HG02623 (cell line): ENCODE measurements around the gene RTKN.
"Not testable (repeated sequence)": the region's sequence is repeated elsewhere in the genome, so short reads cannot be mapped to it uniquely, and the experiment has no call there.

Source experiments
- ATAC-seq: cut with Tn5 transposase; IDR thresholded peaks from one replicate; pipeline ENCODE4 v1.9.1; 2021; ENCODE audit warnings: moderate library complexity; ENCODE audit not compliant: unreplicated experiment

Gene RTKN

DNA sequence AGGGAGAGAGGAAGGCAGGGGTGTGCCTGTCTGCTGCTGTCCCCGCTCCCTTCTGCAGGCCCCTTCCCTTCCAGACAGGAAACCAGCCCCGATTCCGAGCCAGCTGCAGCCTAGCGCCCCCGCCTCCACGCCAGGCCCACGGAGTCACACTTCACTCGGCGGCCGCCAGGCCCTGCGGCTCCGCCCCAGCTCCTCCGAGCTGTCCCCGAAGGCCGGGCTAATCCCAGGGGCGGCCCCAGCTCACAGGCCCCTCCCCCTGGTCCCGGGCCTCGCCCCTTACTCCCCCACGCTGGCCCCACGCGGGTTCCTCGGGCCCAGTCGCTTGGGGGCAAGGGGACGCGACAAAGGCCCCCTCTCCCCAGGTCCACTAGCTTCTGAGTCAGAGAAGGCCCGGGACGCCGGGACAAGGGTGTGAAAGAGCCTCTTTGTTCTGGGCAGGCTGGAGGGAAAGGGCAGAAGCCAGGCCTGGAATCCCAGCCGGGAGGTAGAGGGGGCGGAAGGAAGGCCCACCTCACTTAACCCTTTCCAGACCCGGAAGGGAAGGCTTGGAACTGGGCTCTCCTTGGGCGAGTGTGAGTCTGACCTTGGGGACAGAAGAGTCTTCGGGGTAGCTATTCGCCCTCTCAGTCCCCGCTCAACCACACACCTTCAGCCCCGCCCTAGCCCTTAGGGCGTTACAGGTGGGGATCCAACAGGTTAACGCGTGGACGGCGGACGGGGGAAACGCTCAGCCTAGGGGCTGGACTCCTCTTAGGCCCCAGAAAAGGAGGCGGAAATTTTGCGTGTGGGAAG lies 1.2 kb downstream of the RTKN start:
- ATAC-seq = peak; percentile 82

DNA sequence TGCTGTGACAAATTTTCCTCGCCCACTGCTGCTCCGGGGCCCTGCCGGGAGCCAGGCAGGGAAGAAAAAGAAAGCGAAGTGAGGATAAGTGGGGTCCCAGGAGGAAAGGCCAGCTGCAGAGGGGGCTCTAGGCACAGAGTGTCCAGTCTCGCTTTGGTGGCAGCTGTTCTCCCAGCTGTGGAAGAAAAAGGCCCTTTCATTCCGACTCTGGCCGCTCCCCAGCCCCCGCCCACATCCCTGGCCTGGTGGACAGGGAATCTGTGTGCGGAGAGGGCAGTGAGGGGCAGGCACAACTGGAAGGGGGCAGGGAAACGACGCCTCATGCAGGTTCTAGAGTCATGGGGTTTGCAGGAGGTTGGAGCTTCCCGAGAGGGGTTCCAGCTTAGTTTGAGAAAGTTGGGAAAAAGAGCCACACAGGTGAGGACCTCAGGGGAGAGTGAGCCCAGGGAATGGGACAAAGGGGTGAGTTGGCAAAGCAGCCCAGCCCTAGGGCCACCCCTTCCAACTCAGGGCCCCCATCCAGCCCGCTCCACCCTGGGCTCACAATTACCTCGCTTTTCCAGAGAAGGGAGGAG lies 1.8 kb downstream of the RTKN start:
- ATAC-seq = no peak

DNA sequence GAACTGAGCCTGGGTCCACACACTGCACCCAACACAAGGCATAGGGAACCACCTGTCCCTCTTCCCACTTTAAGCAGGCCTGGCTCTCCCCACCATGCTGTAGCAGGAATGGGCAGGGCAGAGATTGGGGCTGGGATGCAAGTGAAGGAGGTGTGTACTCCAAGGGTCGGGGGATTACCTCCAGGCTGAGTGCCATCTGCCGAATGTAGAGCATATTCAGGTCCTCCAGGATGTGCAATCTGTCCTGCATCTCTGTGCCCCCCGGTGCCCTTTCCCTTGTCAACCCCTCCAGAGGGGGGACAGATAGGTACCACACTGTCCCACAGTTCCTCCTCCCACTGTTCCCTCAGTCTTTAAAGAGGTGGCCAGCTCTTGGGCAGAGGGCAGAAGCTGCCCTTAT lies 2.4 kb downstream of the RTKN start:
- ATAC-seq = no peak

DNA sequence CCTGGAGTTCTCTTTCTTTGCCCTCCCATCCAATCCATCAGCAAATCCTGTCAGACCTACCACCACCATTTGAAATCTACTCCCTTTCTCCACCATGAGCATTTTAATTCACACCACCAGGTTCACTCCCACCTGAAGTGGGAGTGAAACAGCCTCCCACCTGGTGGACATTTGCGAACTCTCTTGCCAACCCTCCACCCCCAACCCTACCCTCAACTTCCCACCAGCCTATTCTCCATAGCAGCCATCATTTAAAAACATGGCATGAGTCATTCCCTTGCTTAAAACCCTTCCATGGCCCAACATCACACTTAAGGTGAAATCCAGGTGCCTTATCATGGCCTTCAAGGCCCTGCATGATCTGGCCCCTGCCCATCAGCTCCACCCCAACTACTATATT lies 3.5 kb downstream of the RTKN start:
- no peak for ATAC-seq

DNA sequence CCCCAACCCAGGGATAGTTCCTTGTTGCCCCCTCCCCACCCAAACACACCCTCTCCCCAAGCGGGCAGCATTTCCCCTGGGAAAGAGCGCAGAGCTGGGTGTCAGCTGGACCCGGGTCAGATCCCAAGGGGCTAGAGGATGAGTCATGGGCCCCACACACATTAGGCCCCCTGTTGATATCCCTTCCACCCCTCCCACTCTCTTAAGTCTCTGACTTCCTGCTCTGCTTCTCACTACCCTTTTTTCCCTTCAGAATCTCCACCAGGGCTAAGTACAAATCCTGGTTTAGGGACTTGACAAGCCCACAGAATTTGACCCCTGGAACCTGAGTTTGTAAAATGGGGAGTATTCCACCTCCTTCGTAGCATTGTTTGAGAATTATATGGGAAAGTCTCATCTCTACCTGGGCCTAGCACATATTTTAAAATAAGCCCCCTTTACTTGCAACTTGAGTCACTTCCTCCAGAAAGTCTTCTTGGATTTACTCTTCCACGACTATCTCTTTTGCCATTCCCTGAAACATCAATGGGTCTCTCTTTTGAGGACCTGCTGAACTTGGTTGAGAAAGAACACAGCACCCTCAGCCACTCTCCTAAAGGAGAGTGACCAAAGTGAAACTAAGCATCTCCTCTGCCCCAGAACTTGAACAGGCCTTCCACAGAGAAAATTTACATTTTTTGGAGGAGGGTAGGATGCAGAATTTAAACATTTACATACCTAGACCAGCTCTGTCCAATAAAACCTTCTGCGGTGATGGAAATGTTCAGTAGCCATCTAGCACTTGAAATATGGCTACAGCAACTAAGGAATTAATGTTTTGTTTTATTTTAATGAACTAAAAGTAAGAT lies 4.7 kb downstream of the RTKN start:
- ATAC-seq = no peak

DNA sequence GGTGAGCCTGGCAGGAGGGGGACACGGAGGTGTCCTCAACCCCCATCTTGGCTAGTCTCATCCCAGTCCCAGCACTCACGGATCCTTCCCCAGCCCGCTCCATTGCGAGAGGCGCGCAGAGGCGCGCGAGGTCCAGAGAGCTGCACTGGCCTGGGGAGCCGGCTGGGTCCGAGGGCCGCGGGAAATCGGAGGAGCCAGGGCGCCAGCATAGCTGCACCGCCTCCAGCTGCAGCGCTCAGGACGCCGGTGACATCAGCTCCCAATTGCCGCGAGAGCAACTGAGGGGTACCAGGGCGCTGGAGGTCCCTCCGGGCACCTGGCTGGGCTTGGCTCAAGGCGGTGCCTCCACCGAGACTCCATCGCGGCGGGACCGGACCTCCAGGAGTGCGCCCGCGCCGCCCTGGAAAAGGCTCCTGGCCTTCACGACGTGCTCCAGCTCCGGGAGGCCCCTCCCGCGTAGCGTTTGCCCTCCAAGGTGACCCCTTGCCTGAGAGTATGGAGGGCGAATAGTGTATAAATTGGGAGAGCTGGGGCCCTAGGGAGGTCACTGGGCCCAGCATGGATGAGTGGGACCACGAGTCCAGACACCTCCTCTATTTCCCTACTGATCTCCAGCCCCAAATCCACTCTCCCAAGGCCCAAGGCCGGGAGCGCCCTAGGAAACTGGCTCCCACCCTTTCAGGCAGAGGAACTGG lies 5.5 kb downstream of the RTKN start:
- no peak for ATAC-seq

DNA sequence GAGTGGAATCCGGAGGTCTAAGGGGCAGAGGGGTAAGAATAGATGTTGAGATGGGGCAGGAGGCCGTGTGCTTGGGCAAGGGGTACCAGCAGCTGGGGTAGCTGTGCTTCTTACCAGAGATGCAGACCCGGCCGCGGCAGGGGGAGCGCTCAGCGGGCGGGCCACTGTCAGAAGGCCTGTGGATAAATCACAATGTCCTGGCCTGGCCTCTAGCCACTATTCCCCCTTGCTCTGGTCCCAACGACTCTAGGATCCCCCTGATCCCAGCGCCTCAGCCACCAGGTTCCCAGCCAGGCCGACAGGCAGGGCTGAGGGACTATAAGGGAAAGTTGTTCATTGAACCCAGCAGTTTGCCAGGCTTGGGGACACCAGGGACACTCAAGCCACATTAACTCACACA lies 11.2 kb downstream of the RTKN start:
- ATAC-seq = no peak

DNA sequence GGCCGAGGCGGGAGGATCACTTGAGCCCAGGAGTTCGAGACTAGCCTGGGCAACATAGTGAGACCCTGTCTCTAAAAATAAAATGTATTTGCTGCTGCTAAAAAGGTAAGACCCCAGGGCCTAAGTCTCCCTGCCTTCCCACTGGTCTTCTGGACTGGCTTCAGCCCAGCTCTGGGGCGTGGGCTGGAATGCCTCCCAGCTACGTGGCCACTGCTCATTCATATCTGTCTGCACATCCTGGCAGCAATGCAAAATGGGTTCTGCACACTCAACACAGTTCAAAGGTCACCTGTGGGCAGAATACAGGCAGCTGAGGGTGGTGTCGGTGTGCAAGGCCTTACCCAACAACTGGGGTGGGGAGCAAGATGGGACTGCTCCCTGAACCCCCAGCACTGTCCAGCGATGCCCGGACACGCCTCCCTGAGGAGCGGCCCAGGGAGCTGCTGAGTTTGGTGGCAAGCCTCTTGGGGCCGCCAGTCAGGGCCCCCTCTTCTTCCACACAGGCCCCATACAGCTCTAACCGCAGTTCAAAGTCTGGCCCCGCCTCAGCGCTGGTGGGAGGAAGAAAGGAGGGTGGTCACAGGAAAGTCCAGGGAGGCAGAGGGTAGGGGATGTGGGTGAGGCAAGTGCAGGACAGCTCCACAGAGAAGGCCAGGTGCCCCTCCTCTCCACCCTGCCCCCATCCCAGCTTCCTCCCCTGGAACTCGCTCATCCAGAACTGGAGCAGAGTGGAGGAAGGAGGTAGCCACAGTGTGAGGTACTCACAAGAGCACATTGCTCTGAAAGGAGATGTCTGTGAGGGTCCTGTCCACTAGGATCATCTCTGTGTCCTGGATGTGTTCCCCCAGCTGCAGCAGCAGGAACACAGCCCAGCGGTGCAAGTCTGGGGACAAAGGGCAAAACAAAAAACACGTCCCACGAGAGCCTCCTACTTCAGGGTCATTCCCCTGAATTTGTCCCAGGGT lies 12.0 kb downstream of the RTKN start:
- no peak for ATAC-seq

DNA sequence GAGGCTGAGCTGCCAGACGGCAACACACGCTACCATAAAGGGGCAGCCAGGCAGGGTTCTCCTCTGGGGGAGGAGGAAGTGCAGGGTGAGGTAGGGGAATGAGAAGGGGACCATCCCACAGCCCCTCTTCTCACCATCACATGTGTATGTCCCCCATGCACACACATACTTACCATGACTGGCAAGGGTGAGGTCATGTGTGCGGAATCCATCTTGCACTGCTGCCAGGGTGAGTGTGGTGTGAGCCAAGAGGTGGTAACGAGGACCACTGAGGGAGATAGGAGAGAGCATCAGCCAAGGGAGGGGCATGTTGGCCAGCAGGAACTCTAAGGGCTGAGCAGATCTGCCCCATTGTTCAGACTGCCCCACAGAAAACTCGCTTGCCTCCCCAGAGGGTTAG lies 13.1 kb downstream of the RTKN start:
- no peak for ATAC-seq

DNA sequence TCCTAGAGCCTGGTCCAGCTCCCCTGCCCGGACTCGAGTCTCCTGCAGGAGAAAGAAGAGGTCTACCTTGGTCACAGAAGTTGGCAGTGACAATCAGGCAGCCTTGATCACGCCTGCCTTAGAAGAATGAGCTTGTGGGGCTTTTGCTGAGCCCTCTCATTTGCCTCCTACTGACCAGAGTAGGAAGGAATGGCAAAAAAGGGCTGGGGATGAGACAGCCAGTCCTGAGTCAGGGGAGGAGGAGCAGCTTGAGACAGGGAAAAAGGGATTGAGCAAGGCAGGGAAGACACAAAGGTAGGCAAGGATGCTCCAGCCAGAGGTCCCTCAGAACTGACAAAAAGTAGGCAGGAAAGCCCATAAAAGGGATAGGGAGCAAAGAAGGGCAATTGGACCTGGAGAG lies 14.2 kb downstream of the RTKN start:
- ATAC-seq = no peak

DNA sequence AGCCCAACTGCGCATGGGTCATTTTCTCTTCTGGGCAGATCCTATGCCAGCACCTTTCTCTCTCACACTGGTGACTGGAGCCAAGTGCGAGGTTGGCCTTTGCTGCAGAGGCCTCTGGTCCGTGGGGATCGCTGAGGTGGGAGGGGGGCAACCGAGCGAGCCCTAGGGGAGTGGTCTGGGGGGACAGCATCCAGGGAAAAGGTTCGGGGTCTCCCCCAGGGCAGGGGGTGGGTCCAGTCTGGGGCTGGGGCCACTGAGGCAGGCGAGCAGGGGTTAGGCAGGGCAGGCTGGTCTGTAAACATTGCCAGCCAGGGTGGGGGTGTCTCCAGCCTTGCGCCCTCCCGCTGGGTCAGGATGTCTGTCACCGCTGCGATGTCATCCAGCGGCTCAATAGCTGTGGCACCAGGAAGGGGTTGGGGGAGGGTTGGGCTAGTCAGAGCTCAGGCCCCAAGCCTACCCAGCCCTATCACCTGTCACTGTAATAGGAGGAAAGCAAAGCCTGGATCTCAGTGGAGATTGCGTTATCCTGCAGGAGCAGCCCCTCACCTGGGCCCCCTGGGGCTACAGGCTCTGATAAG lies 15.5 kb downstream of the RTKN start:
- no peak for ATAC-seq

DNA sequence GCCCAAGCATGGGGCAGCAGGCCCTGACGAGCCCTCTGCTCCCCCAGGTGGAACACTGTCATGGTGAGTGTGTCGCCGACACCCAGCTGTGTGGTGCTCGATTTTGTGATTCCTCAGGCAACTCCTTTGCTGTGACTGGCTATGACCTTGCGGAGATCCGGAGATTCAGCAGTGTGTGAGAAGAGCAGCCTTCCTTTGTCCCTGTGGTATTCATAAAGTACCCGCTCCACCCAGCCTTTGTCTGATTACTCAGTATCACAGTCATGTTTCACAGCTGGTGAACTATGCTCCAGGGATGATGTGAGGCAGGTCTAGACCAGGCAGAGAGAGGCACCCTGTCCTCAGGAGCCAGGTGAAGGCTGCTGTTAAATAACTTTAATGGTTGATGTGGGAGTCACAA lies 16.2 kb downstream of the RTKN start:
- no peak for ATAC-seq

DNA sequence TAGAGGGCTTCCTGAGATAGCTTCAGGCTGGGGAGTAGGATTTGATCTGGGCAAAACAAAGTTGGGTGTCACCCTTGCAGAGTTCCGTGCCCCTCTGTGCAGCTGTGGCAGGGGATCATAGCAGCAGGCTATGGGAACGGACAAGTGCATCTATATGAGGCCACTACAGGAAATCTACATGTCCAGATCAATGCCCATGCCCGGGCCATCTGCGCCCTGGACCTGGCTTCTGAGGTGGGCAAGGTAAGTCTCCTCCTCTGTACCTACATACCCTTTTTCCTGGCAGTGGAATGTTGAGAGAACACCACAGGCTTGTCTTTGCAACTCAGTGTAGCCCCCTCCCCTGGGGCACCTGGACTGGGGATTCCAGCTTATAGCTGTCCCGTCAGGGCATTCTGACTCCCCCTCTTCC lies 16.7 kb downstream of the RTKN start:
- no peak for ATAC-seq

DNA sequence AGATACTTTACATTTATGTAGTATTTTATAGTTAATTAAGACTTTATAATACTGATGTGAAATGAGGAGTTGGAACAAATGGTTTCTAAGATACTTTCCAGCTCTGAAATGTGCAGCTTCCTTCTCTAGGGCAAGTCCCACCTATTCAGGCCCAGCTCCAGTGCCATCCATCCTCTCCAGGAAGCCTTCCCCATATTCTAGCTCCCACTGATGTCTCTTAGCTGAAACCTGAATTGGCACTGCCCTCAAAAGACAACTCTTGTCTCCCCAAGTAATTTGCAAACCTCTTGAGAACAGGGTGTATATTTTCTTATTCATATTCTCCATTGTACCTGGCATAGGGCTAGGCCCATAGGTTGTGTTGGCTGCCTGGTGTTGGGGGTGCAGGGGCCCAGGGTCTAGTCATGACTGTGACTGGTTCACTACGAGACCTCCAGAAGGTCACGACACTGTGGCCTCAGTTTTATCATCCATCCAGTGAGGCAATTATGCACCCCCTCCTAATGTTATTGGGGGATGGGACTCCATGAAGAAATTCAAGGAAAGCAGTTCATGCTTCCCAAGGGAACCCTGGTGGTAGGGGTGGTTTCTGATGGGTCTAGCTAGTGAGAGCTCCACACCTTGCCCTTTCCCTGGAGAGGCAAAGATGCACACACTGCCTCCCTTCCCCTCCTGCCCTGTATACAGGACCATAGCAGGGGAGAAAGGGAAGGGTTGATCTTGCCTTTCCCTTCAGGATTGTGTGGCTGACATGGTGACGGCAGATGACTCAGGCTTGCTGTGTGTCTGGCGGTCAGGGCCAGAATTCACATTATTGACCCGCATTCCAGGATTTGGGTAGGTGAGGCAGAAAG lies 17.4 kb downstream of the RTKN start:
- ATAC-seq = no peak

DNA sequence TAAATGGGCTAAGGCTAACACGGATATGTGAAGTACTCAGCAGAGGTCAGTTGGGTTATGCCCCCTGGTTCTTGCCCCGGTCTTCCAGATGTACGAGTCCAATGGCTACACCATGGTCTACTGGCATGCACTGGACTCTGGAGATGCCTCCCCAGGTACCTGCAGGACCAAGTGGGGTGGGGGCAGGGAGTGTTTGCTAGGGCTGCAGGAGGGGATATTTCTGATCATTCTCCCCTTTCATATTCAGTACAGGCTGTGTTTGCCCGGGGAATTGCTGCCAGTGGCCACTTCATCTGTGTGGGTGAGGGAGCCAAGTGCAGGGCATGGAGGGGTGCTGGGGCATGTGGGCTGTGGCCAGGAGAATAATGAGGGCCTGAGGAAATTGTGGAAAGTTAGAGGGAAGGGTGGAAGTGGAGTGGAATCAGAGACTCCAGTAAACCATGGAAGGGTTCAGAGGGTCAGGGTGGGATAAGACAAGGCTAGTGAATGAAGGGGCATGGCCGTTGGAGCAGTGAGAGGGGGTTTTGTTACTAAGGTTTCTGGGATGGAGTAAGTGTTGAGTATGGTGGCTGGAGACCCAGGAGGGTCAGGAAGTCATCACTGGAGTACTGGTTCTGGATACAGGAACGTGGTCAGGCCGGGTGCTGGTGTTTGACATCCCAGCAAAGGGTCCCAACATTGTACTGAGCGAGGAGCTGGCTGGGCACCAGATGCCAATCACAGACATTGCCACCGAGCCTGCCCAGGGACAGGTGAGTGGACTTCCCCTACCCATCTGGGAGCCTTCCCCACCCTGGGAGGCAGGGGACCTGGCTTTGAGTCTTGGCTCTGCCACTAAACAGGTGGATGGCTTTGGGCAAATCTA lies 18.3 kb downstream of the RTKN start:
- no peak for ATAC-seq

DNA sequence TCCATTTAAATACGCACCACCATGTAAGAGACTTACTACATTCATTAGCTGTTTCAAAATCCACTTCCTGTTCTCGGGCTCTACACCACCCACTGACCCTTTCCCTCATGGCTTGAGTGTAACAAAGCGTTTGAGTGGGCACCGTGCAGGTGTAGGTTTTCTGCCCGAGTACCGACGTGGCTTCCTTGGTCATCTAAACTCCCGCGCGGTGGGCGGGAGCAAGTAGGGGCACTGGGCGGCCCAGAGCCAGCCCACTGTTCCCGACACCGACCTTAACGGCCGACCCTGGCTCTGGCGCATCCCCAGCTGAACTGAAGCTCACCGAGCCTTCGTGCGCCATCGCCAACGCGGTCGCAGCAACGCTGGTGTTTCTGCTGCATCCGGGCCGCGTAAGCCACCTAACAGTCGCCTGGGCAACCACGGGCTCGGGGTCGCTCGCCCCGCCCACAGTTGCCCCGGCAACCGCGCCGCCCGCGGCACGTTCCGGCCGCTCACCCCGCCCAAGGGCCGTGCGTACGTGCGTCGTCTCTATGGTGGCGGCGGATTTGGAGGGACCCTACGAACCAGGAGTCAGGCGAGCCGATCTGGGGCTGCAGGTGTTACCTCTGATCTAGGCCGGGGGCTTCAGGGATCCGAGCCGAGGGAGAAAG lies 20.4 kb downstream of the RTKN start, which contains the start of the genes C2orf81 and WDR54:
C2orf81 (minus strand) TSS at position 399 of the 650 bp plus-strand sequence; CDS start at position 340, 59 bp downstream.
WDR54 (plus strand) TSS at position 510 of the 650 bp plus-strand sequence. CDS start 424 bp downstream, outside the sequence.
- peak; percentile 90 for ATAC-seq

DNA sequence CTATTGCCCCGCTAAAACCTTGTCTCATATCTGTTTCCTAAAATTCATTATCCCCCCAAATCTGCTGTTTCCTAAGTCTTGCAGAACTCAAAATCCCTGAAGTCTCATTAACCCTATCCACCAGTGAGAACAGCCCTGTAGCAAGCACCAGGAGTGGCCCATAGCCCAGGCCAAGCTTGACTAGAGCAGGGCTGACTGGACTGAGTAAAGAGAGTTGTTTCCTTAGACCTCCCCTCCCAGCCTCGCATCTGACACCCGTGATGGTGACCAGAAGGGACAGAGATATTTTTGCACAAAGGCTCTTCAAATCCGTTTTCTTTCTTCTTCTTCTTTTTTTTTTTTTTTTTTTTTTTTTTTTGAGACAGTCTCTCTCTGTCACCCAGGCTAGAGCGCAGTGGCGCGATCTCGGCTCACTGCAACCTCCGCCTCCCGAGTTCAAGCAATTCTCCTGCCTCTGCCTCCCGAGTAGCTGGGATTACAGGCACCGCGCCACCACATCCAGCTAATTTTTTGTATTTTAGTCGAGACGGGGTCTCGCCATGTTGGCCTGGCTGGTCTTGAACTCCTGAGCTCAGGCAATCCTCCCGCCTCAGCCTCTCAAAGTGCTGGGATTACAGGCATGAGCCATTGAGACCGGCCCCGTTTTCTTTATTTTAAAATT lies 21.2 kb downstream of the RTKN start:
- not testable (repeated sequence) for ATAC-seq
